Measurements from ENCODE around the gene PFKM. TPM values are rescaled to one million over a fixed set of nuclear protein-coding genes. Genes with fewer than 3 reads are reported as not detected.

The PFKM gene
- total RNA-seq, 2 experiments from 2014 or later = 59.7 to 65.8 TPM

DNA sequence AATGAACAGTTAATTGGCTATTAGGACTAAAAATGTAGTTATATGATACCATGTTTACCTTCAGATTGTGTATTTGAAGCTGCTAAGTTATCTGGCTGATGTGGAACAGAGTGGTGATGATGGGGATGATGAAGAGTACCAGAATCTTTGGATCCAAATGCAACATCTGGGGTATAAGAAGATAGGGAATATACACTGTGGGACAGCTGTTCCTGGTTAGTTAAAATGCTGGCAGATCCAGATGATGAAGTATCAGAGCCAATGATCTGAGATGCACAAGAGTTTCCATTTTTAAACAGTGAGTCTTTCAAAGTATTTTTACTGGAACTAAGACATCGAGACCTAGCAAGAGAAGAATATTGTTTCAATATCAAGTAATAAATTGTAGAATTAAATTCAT is 44.9 kb upstream of the PFKM start:
- CTCF ChIA-PET = no interaction called here
- no peak overlapping the region for H3K4me3 Mint-ChIP-seq

DNA sequence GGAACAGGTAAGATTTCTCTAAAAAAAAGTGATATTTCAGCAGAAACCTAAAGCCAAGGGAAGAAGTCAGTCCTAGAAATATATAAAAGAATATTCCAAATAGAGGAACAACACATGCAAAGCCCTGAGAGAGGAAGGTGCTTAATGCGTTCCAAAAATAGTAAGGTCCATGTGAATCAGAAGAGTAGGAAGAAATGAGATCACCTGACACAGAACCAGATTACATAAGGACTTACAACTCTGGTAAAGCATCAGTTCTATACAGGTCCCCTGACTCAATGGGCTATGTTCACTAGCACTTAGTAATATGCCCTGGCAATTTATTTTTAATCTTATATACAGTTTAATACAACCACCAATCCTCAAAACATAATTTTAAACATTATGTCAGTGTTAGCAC is 43.3 kb upstream of the PFKM start:
- intact Hi-C loops (cut with micrococcal nuclease) = no loop called here
- CTCF ChIA-PET = no interaction called here
- Mint-ChIP-seq H3K27me3 (no peaks in the 10 kb centered on the region), H3K9me3 (no peaks in the 10 kb centered on the region), H3K4me1 (ENCODE audit: low read depth) (no peaks in the 10 kb centered on the region), H3K36me3 (ENCODE audit: low read depth) (peaks cover 35% of the 10 kb centered on the region), H3K4me3 (no peak overlapping the region), H3K27ac (no peak overlapping the region)
- no peak for DNase-seq
- TF ChIP-seq, protein P1, sequence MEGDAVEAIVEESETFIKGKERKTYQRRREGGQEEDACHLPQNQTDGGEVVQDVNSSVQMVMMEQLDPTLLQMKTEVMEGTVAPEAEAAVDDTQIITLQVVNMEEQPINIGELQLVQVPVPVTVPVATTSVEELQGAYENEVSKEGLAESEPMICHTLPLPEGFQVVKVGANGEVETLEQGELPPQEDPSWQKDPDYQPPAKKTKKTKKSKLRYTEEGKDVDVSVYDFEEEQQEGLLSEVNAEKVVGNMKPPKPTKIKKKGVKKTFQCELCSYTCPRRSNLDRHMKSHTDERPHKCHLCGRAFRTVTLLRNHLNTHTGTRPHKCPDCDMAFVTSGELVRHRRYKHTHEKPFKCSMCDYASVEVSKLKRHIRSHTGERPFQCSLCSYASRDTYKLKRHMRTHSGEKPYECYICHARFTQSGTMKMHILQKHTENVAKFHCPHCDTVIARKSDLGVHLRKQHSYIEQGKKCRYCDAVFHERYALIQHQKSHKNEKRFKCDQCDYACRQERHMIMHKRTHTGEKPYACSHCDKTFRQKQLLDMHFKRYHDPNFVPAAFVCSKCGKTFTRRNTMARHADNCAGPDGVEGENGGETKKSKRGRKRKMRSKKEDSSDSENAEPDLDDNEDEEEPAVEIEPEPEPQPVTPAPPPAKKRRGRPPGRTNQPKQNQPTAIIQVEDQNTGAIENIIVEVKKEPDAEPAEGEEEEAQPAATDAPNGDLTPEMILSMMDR (IDR thresholded peaks at IDR 0.05) = no peak
- POLR2A ChIA-PET = no interaction called here
- ATAC-seq = no peak

More for the DNA sequence above, 44.9 kb upstream of the PFKM start:
- no peaks in the 10 kb centered on the region for H3K27me3 Mint-ChIP-seq
- TF ChIP-seq, protein P1 (IDR thresholded peaks at IDR 0.05) = no peak
- intact Hi-C loops (cut with micrococcal nuclease) = no loop called here
- ATAC-seq = no peak
- peaks cover 33% of the 10 kb centered on the region for H3K36me3 Mint-ChIP-seq (ENCODE audit: low read depth)
- no peaks in the 10 kb centered on the region for H3K9me3 Mint-ChIP-seq
- no peaks in the 10 kb centered on the region for H3K4me1 Mint-ChIP-seq (ENCODE audit: low read depth)
- no peak for DNase-seq
- POLR2A ChIA-PET = no interaction called here
- no peak overlapping the region for H3K27ac Mint-ChIP-seq

GRCh38 chr12:48077111-48077510 is 42.1 kb upstream of the PFKM start:
- Mint-ChIP-seq H3K9me3 (no peaks in the 10 kb centered on the region), H3K4me1 (ENCODE audit: low read depth) (no peaks in the 10 kb centered on the region), H3K4me3 (no peak overlapping the region), H3K27ac (no peak overlapping the region), H3K36me3 (ENCODE audit: low read depth) (peaks cover 37% of the 10 kb centered on the region), H3K27me3 (no peaks in the 10 kb centered on the region)
- DNase-seq (no peak), ATAC-seq (no peak)
- CTCF ChIA-PET = interaction anchor here (1.0 kb wide), 1 partner anchor 11 kb away, joined by 3 read pairs; no protein-coding TSS in a partner anchor
- TF ChIP-seq, protein P1 (IDR thresholded peaks at IDR 0.05) = no peak
- intact Hi-C loops (cut with micrococcal nuclease) = no loop called here
- POLR2A ChIA-PET = interaction anchor here (1.1 kb wide), 1 partner anchor 13 kb away, joined by 3 read pairs; no protein-coding TSS in a partner anchor

DNA sequence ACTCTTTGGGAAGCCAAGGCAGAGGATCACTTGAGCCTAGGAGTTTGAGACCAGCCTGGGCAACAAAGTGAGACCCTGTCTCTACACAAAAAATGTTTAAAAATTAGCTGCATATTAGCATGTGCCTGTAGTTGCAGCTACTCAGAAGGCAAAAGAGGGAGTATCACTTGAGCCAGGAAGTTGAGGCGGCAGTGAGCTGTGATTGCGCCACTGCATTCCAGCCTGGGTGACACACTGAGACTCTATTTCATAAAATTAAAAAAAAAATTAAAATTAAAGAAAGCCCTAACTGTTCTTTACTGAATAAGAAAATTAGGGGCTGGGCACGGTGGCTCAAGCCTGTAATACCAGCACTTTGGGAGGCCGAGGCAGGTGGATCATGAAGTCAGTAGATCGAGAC is 40.3 kb upstream of the PFKM start:
- no peak overlapping the region for H3K27ac Mint-ChIP-seq
- ATAC-seq (no peak), DNase-seq (no peak)
- ChIA-PET CTCF (no interaction called here), POLR2A (no interaction called here)
- H3K36me3 Mint-ChIP-seq (ENCODE audit: low read depth) = peaks cover 43% of the 10 kb centered on the region
- no peaks in the 10 kb centered on the region for H3K27me3 Mint-ChIP-seq
- TF ChIP-seq, protein P1 (IDR thresholded peaks at IDR 0.05) = no peak
- H3K9me3 Mint-ChIP-seq = no peaks in the 10 kb centered on the region
- intact Hi-C loops (cut with micrococcal nuclease) = no loop called here
- no peaks in the 10 kb centered on the region for H3K4me1 Mint-ChIP-seq (ENCODE audit: low read depth)
- no peak overlapping the region for H3K4me3 Mint-ChIP-seq

- Mint-ChIP-seq H3K4me3 (no peak overlapping the region), H3K27me3 (no peaks in the 10 kb centered on the region), H3K4me1 (ENCODE audit: low read depth) (no peaks in the 10 kb centered on the region), H3K9me3 (no peaks in the 10 kb centered on the region), H3K27ac (no peak overlapping the region), H3K36me3 (ENCODE audit: low read depth) (peaks cover 42% of the 10 kb centered on the region)
- POLR2A ChIA-PET = no interaction called here
- CTCF ChIA-PET = no interaction called here
- DNase-seq (no peak), ATAC-seq (no peak)
- intact Hi-C loops (cut with micrococcal nuclease) = no loop called here
- TF ChIP-seq, protein P1 (IDR thresholded peaks at IDR 0.05) = no peak
Observed at GRCh38 chr12:48080285-48080684, 38.9 kb upstream of the PFKM start.
